SK-N-MC (cell line): ENCODE data around the gene IQSEC1.

ENCODE experiments used
- DNase-seq: peaks from one replicate; pipeline ENCODE4 v3.0.0-alpha.2; 2011; ENCODE audit warnings: low read depth, low spot score
- H3K27ac ChIP-seq: fragments of 200-600 bp; sonication (generic); 2 replicates; pipeline ENCODE4 v1.5.1; 2016; ENCODE audit warnings: mixed run types
- H3K36me3 ChIP-seq: fragments of 200-600 bp; sonication (generic); 2 replicates; pipeline ENCODE4 v1.6.1; 2017; ENCODE audit warnings: antibody characterized with exemption, low read length, mixed read lengths; ENCODE audit not compliant: insufficient read depth
- H3K4me3 ChIP-seq: fragments of 200-600 bp; sonication (generic); 2 replicates; pipeline ENCODE4 v1.5.1; 2016
- H3K9ac ChIP-seq: fragments of 200-600 bp; sonication (generic); 2 replicates; pipeline ENCODE4 v1.8.0; 2017; ENCODE audit warnings: mixed run types, mixed read lengths; ENCODE audit not compliant: insufficient read length
- H3K9me3 ChIP-seq: fragments of 200-600 bp; sonication (generic); 2 replicates; pipeline ENCODE4 v1.6.1; 2017; ENCODE audit warnings: low read depth, mild to moderate bottlenecking, antibody characterized with exemption, low read length, moderate library complexity, mixed read lengths
- EZH2 ChIP-seq: fragments of 200-600 bp; sonication (generic); IDR thresholded peaks from one replicate; pipeline ENCODE4 v1.6.1; 2017; ENCODE audit warnings: antibody characterized with exemption
- FOXP2 ChIP-seq: optimal IDR thresholded peaks from 2 replicates; pipeline ENCODE3; 2011; ENCODE audit warnings: mild to moderate bottlenecking, moderate library complexity; ENCODE audit not compliant: insufficient read depth; ENCODE audit errors: extremely low read length, control extremely low read depth
- POLR2AphosphoS5 ChIP-seq: IDR thresholded peaks from 2 replicates; pipeline ENCODE4 v1.6.1; 2012; ENCODE audit warnings: mild to moderate bottlenecking, low read depth, low read length, borderline replicate concordance

The IQSEC1 gene

DNA sequence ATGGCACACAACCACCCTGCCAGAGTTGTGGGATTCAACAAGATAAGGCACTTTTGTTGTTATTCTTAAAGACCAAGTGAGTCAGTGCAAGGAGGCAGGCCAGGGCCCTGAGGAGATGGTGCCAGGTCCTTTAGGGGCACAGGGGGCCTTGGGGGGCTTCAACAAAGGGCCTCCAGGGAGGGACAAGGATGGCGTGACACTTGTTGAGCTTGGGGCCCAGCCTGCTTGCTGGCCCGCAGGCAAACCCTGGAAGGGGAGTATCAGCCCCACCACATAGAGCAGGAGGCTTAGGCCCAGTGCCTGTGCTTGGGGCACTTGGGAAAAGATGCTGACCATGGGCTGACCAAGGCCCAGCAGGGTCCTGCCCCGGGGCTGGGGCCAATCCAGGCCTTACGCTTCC, 5.5 kb downstream of the IQSEC1 start:
- no peak overlapping the region for H3K27ac ChIP-seq
- no peaks in the 10 kb centered on the region for H3K9me3 ChIP-seq
- no peak for DNase-seq
- no peak overlapping the region for H3K4me3 ChIP-seq
- no peaks in the 10 kb centered on the region for H3K36me3 ChIP-seq
- no peak for TF ChIP-seq POLR2AphosphoS5
- H3K9ac ChIP-seq, result no peak overlapping the region

DNA sequence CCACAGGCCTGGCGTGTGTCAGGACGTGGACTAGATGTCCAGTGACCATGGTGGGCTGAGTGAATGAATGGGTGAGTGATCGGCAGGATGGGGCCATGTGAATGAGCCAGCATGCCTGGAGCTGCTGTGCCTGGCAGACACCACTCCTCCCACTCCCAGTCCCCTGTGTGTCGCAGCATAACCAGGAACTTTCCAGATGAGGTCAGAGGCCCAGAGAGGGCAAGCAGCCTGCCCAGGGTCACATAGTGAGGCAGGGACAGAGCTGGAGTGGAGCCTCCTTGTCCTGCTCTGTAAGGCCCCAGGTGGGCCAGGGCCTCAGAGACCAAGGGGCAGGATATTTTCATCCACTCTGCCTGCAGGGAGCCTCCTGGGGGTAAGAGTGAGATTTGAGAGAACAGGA, 6.4 kb downstream of the IQSEC1 start:
- Histone ChIP-seq H3K27ac (no peak overlapping the region), H3K9ac (no peak overlapping the region), H3K9me3 (no peaks in the 10 kb centered on the region), H3K36me3 (no peaks in the 10 kb centered on the region), H3K4me3 (no peak overlapping the region)
- TF ChIP-seq POLR2AphosphoS5 (no peak), FOXP2 (no peak), EZH2 (no peak)
- no peak for DNase-seq

DNA sequence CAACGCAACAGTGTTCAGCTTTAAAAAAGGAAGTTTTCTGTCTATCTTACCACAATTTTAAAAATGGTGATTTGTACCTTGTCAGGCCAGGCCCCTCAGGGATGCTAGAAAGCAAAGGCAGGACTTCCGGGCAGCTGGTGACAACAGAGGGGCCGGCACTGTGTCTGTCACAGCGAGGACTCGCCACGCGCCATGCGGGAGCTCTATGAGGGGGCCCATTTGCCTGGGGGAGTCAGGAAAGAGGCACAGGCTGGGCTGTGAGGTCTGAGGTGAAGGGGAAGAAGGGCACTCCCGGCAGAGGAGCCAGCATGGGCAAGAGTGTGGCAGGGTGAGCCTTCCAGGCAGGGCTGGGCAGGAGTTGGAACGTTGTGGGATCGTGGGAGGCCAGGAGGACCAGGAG, 7.0 kb downstream of the IQSEC1 start:
- Histone ChIP-seq H3K27ac (no peak overlapping the region), H3K4me3 (no peak overlapping the region), H3K9me3 (no peaks in the 10 kb centered on the region), H3K36me3 (no peaks in the 10 kb centered on the region), H3K9ac (no peak overlapping the region)
- no peak for DNase-seq
- TF ChIP-seq EZH2 (no peak), FOXP2 (no peak), POLR2AphosphoS5 (no peak)

DNA sequence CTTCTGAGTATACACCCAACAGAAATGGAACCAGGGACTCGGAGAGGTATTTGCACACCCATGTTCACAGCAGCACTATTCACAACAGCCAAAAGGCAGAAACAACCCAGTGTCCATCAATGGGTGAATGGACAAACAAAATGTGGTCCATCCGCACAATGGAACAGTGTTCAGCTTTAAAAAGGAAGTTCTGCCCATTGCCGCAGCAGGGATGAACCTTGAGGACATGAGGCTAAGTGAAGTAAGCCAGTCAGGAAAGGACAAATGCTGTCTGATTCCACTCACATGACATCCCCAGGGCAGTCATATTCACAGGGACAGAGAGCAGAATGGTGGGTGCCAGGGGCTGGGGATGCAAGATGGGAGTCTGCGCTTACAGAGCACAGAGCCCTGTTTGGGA, 7.5 kb downstream of the IQSEC1 start:
- no peaks in the 10 kb centered on the region for H3K36me3 ChIP-seq
- no peak for TF ChIP-seq FOXP2
- TF ChIP-seq EZH2, result no peak
- no peak for TF ChIP-seq POLR2AphosphoS5
- no peaks in the 10 kb centered on the region for H3K9me3 ChIP-seq
- H3K9ac ChIP-seq, result no peak overlapping the region
- DNase-seq, result no peak
- H3K27ac ChIP-seq, result no peak overlapping the region
- H3K4me3 ChIP-seq, result no peak overlapping the region

DNA sequence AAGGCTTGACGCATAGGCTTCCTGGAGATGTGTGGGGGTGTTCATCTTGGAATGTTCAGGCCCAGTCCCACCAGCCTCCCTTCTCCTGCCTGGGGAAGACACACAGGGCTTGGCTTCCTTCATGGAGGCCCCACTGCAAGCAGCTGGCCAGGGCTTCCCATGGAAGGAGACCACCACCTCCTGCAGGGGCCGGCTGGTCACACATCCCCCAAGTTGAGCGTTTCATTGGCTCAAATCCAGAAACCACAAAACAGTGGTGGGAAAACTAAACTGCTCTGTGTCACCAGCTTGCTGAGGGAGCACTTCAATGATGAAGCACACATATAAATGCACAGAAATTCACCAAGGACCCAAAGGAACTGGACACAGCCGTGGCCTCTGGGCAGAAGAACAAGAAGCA, 8.3 kb downstream of the IQSEC1 start:
- TF ChIP-seq FOXP2 (no peak), POLR2AphosphoS5 (no peak), EZH2 (no peak)
- H3K4me3 ChIP-seq, result no peak overlapping the region
- H3K27ac ChIP-seq, result no peak overlapping the region
- no peaks in the 10 kb centered on the region for H3K9me3 ChIP-seq
- DNase-seq, result no peak
- H3K36me3 ChIP-seq, result no peaks in the 10 kb centered on the region
- no peak overlapping the region for H3K9ac ChIP-seq

DNA sequence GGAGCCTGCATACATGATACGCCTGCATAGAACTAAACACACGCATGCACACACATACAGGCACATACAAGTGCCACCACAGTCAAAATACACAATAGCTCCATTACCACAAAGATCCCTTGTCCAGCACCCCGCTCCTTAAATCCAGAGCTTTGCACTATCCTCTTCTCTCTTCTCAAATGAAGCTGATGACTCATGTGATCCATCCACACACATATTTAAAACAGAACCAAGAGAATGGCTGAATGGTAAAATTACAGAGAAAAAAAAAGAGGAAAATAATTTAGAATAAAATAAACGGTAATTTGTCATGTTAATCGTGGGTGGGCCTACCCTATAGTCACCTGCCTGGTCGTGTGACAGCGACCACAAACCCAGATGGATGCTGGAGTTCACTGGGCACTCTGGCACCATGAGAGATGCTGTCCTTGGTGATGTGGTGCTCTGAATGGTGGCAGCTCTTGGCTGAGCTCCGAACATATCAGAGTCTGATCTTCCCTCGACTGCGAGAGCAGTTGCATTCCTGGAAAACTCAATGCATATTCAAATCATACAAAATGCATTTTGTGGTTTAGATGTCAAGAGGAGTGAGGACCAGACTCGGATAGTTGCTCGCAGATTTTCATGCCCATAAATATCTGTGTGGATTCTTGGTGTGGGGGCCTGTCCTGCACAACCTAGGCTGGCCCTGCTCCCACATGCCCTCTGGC, 8.9 kb downstream of the IQSEC1 start:
- Histone ChIP-seq H3K27ac (no peak overlapping the region), H3K4me3 (no peak overlapping the region), H3K9me3 (no peaks in the 10 kb centered on the region), H3K9ac (no peak overlapping the region), H3K36me3 (no peaks in the 10 kb centered on the region)
- no peak for DNase-seq
- TF ChIP-seq POLR2AphosphoS5 (no peak), FOXP2 (no peak), EZH2 (no peak)

DNA sequence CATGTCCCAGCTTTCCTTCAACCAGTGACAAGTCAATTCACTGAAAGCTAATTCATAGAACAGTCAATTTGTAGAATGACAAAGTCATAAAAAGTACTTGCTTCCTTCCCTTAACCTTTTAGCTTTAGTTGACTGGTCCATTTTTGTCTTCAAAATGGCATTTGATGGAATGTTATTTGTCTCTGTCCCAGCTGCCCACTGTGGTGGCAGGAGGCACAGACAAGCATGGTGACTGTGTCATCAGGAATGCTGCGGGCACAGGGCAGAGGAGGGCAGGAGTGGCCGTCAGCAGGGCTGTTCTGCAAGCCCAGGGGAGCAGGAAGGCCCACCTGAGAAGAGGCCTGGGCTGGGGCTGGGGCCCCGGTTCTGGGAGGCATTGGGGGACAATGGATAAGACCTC, 10.0 kb downstream of the IQSEC1 start:
- no peak for DNase-seq
- no peak overlapping the region for H3K27ac ChIP-seq
- no peak overlapping the region for H3K9ac ChIP-seq
- H3K36me3 ChIP-seq, result no peaks in the 10 kb centered on the region
- H3K9me3 ChIP-seq, result no peaks in the 10 kb centered on the region
- H3K4me3 ChIP-seq, result no peak overlapping the region
- TF ChIP-seq FOXP2 (no peak), EZH2 (no peak), POLR2AphosphoS5 (no peak)

DNA sequence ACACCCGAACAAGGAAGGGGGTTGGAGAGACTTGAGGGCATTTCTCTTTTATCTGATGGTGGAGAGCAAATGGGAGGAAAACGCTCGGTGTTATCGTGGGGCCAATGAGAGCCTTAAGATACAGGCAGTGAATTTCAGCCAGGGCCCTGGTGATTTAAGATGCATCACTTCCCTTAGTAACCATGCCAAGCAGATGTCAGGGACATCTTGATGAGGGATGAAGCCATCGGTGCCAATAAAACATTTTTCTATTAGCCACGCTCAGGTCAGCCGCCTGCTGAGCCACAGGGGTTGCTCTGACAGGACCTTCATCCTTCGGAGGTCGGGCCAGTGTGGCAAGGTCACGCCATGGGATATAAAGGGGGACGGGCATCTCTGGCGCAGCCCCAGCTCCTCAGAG, 10.6 kb downstream of the IQSEC1 start:
- H3K9ac ChIP-seq, result no peak overlapping the region
- H3K36me3 ChIP-seq, result no peaks in the 10 kb centered on the region
- no peaks in the 10 kb centered on the region for H3K9me3 ChIP-seq
- no peak overlapping the region for H3K4me3 ChIP-seq
- no peak overlapping the region for H3K27ac ChIP-seq
- TF ChIP-seq FOXP2 (no peak), POLR2AphosphoS5 (no peak), EZH2 (no peak)
- no peak for DNase-seq

DNA sequence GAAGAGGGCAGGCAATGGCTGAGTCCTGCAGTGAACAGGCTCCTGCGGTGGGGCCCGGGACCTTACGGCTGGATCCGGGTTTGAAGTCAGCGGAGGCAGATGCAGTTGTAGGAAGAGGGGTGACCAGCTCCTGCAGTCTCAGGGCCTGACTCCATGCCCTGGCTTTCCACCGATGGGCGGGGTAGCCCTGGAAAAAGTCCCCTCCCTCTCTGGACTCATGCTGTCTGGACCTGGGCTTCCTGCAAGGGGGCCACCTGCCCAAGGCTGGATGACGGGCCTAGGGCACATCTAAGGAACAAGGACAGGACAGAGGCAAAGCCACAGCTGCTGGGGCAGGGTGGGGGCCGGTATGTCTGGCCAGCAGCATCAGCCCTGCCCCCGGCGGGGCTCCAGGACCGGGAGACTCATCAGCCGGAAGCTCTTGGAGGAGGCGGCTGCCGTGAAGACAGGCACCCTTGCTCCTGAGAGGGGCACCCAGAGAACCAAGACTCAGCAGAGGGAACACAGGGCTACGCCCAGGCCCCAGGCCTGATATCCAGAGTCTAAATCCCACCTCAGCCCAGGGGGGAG, 12.8 kb downstream of the IQSEC1 start:
- Histone ChIP-seq H3K4me3 (no peak overlapping the region), H3K9ac (no peak overlapping the region), H3K27ac (no peak overlapping the region), H3K36me3 (no peaks in the 10 kb centered on the region), H3K9me3 (no peaks in the 10 kb centered on the region)
- no peak for DNase-seq
- TF ChIP-seq EZH2 (no peak), FOXP2 (no peak), POLR2AphosphoS5 (no peak)
